HFFc6 (cell line): ENCODE data around the gene NPEPL1. TPM values are rescaled to one million over a fixed set of nuclear protein-coding genes. Genes with fewer than 3 reads are reported as not detected.
A peak's percentile ranks its signal among the peaks of the same experiment; 100 is the strongest.

ENCODE experiments used
- DNase-seq: peaks from one replicate; pipeline ENCODE4 v3.0.0-alpha.2; 2018
- H3K27ac Mint-ChIP-seq: 2 replicates; pipeline ENCODE4 v1.8.0; 2020; ENCODE audit warnings: mild to moderate bottlenecking, mixed read lengths
- H3K27me3 Mint-ChIP-seq: 2 replicates; pipeline ENCODE4 v1.8.0; 2021; ENCODE audit warnings: mild to moderate bottlenecking, moderate library complexity, mixed read lengths; ENCODE audit not compliant: insufficient read depth
- H3K36me3 Mint-ChIP-seq: 2 replicates; pipeline ENCODE4 v1.8.0; 2021; ENCODE audit warnings: low read depth, mixed read lengths
- H3K4me1 Mint-ChIP-seq: 2 replicates; pipeline ENCODE4 v1.8.0; 2020; ENCODE audit warnings: low read depth, mixed read lengths
- H3K4me3 Mint-ChIP-seq: 2 replicates; pipeline ENCODE4 v1.8.0; 2020; ENCODE audit warnings: mild to moderate bottlenecking, moderate library complexity, mixed read lengths
- H3K9me3 Mint-ChIP-seq: 2 replicates; pipeline ENCODE4 v1.8.0; 2020; ENCODE audit warnings: mild to moderate bottlenecking, mixed read lengths
- total RNA-seq, 6 experiments: library from RNA; stranded (reverse); fragmentation: NEBNext Ultra II Directional; extraction: Animal tissue kit (Norgen Biotek cat#: 25700); gene quantifications; 2 replicates in 1 of 6; 3 replicates in 5 of 6; pipeline ENCODE4 v1.2.3, GENCODE V29; 2021
- TF ChIP-seq, protein P1 (sequence below): fragments of 200-600 bp; sonication (generic); IDR thresholded peaks from 2 replicates; pipeline ENCODE4 v1.5.0; 2021; ENCODE audit warnings: antibody characterized with exemption, mild to moderate bottlenecking

The NPEPL1 gene
- total RNA-seq, 6 experiments from 2014 or later, result 12.0 to 17.8 (median 12.6) TPM

DNA sequence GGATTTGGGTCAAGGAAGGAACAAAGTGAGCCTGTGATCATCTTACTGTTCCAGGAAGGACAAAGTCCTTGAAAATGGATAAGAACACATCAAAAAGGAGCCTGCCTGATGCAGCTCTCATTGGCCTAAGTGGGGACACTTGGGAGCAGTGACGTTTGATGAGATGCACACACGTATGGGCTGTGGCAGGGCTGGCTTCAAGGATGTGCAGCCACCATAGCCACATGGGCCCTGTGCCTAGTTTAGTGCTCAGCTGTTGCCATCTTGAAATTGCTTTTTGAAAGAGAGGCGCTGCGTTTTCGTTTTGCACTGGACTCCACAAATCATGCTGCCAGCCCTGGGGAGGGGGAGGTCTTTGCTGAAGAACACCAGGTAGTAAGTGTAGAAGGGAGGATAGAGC lies 6.6 kb upstream of the NPEPL1 start:
- Mint-ChIP-seq H3K4me1 (peaks cover 30% of the 10 kb centered on the region), H3K9me3 (no peaks in the 10 kb centered on the region), H3K36me3 (0 out of 2 replicates have a peak, but pooled peaks cover 10% of the 10 kb centered on the region), H3K4me3 (no peak overlapping the region), H3K27ac (no peak overlapping the region), H3K27me3 (peaks cover 2% of the 10 kb centered on the region; the same call in 1 of the 2 replicates)
- DNase-seq, result no peak
- TF ChIP-seq, protein P1, sequence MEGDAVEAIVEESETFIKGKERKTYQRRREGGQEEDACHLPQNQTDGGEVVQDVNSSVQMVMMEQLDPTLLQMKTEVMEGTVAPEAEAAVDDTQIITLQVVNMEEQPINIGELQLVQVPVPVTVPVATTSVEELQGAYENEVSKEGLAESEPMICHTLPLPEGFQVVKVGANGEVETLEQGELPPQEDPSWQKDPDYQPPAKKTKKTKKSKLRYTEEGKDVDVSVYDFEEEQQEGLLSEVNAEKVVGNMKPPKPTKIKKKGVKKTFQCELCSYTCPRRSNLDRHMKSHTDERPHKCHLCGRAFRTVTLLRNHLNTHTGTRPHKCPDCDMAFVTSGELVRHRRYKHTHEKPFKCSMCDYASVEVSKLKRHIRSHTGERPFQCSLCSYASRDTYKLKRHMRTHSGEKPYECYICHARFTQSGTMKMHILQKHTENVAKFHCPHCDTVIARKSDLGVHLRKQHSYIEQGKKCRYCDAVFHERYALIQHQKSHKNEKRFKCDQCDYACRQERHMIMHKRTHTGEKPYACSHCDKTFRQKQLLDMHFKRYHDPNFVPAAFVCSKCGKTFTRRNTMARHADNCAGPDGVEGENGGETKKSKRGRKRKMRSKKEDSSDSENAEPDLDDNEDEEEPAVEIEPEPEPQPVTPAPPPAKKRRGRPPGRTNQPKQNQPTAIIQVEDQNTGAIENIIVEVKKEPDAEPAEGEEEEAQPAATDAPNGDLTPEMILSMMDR, result no peak

DNA sequence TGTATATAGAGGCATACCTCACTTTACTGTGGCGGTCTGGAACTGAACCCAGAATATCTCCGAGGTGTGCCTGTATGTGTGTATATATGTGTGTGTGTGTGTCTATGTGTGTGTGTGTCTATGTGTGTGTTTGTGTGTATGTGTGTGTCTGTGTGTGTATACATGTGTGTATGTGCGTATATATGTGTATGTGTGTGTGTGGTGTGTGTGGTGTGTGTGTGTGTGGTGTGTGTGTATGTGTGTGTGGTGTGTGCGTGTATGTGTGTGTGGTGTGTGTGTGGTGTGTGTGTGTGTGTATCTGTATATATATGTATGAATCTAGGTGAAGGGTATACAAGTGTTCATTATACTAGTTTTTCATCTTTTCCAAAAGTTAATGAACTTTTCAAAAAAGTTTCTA lies 4.2 kb upstream of the NPEPL1 start:
- no peak for DNase-seq
- 0 out of 2 replicates have a peak, but pooled peaks cover 10% of the 10 kb centered on the region for H3K36me3 Mint-ChIP-seq
- H3K4me3 Mint-ChIP-seq, result no peak overlapping the region
- no peaks in the 10 kb centered on the region for H3K9me3 Mint-ChIP-seq
- H3K27ac Mint-ChIP-seq, result no peak overlapping the region; the same call in 1 of the 2 replicates
- TF ChIP-seq, protein P1, result no peak
- H3K27me3 Mint-ChIP-seq, result peaks cover 3% of the 10 kb centered on the region; the same call in 1 of the 2 replicates
- H3K4me1 Mint-ChIP-seq, result peaks cover 16% of the 10 kb centered on the region

DNA sequence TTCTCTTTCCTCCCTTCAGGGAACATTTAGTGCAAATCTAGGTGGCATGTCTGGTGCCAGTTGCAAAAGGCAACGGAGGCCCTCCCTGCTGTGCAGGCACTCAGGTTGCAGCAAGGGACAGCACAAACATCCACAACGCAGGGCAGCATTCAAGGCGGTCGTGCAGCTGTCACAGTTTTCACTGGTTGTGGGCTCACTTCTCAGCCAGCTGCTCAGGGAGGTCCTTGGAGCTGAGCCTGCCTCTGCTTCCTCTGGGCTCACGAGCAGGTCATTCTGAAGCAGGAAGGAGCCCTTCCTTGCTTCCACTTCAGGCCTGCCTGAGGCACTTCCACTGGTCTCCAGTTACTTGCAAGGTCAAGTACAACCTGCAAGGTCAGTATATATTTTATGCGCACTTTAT lies 3.8 kb upstream of the NPEPL1 start:
- Mint-ChIP-seq H3K27ac (no peak overlapping the region), H3K4me3 (no peak overlapping the region), H3K9me3 (no peaks in the 10 kb centered on the region), H3K27me3 (peaks cover 3% of the 10 kb centered on the region; the same call in 1 of the 2 replicates), H3K36me3 (0 out of 2 replicates have a peak, but pooled peaks cover 10% of the 10 kb centered on the region), H3K4me1 (peaks cover 16% of the 10 kb centered on the region)
- TF ChIP-seq, protein P1, result no peak
- DNase-seq, result no peak

DNA sequence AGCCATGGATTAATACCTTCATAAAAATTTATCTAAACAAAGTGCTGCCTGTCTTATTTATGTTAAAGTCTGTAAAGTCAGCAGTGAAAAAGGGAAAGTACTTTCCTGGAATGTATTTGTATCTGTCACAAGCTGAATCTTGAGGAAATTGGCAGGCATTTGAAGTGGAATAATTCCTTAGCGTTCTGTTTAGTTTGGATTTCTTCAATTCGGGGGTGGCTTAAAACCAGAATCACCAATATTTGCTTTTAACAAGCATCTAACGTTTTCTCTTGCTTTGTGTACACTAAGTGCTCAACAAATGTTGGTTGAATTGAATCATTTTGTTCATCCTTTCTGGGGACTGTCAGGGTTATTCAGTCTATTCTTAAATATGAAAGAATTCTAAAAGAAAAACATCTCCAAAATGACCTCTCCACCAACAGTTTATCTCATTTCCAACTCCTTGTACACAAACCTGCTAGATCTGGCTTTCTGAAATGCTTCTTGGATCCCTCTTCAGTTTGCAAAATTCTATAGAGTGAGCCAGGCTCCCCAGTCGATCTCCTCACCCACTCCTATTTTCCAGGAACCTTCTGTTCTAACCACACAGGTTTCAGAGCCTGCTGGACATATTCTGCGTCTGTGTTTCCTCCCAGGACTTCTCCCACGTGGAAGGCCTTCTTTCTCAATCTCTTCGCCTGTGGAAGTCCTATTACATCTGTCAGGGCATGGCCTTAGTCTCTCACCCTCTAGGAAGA lies 2.0 kb upstream of the NPEPL1 start:
- DNase-seq, result no peak
- TF ChIP-seq, protein P1, result no peak
- Mint-ChIP-seq H3K27ac (peak overlapping the region; percentile 53), H3K27me3 (peaks cover 3% of the 10 kb centered on the region; the same call in 1 of the 2 replicates), H3K36me3 (0 out of 2 replicates have a peak, but pooled peaks cover 1% of the 10 kb centered on the region), H3K4me1 (peaks cover 16% of the 10 kb centered on the region), H3K4me3 (no peak overlapping the region), H3K9me3 (no peaks in the 10 kb centered on the region)

DNA sequence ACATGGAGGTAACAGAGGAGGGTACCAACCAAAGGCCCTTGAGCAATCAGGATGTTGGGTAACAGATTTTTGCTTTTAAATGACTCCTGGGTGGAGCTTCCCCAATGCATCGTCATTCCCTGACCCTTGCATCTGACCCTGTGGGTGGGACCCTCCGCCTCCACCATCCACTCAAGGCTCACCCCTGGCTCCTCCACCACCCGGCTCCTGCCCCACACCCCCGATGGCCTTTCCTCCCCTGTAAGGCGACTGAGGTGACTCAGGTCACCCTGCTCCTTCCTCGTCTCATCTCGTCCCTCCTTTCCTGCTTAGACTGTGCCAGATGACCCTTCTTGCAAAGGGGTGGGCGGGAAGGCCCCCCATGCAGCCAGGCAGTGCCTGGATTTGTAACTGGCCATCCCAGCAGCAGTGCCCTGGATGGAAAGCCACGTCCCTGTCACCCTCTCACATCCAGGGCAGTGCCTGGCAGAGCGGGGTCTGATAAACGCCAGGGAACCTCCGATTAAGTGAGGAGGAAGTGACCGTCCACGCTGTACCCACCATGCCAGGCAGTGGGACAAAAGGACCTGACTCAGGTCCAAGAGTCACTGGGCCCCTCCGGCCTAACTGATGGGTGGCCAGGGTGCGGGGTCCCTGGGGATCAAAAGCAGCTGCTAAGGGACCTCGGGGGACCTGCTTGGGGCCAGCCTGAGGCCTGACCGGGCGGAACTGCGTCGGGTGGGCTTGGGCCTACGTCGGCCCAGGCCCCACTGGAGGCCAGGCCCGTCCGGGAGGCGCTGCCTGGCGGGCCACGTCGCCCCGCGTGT lies 624 bp upstream of the NPEPL1 start:
- Mint-ChIP-seq H3K27ac (peak overlapping the region; percentile 72), H3K9me3 (no peaks in the 10 kb centered on the region), H3K27me3 (peaks cover 3% of the 10 kb centered on the region; the same call in 1 of the 2 replicates), H3K36me3 (no peaks in the 10 kb centered on the region), H3K4me3 (no peak overlapping the region), H3K4me1 (peaks cover 16% of the 10 kb centered on the region)
- TF ChIP-seq, protein P1, result no peak
- DNase-seq, result no peak
